ENCODE results near the gene SLC50A1.

DNA sequence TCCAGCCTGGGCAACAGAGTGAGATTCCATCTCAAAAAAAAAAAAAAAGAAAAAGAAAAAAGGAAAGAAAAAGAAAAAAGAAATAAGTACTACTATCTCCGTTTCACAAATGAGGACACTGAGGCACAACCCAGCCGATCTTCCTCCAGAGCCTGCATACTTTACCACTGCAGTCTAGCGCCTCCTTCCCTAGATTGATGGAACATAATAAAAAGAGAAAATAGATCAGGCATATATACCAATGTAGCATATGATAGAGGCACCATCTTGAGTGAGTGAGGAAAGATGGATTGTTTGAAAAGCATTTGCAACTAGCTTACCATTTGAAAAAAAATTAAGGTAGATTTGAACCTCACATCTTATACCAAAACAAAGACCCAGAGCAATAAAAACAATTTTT, 9.8 kb downstream of the SLC50A1 start:
- TF ChIP-seq, protein P1, sequence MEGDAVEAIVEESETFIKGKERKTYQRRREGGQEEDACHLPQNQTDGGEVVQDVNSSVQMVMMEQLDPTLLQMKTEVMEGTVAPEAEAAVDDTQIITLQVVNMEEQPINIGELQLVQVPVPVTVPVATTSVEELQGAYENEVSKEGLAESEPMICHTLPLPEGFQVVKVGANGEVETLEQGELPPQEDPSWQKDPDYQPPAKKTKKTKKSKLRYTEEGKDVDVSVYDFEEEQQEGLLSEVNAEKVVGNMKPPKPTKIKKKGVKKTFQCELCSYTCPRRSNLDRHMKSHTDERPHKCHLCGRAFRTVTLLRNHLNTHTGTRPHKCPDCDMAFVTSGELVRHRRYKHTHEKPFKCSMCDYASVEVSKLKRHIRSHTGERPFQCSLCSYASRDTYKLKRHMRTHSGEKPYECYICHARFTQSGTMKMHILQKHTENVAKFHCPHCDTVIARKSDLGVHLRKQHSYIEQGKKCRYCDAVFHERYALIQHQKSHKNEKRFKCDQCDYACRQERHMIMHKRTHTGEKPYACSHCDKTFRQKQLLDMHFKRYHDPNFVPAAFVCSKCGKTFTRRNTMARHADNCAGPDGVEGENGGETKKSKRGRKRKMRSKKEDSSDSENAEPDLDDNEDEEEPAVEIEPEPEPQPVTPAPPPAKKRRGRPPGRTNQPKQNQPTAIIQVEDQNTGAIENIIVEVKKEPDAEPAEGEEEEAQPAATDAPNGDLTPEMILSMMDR (IDR thresholded peaks at IDR 0.05; ENCODE audit: insufficient read depth, low read length): no peak
- no peak for TF ChIP-seq POLR2AphosphoS5 (IDR thresholded peaks at IDR 0.05; ENCODE audit: low read depth)

All from HL-60 (cell line).